ENCODE results near the gene HSPA4. TPM values are rescaled to one million over a fixed set of nuclear protein-coding genes. Genes with fewer than 3 reads are reported as not detected.

Gene HSPA4
- total RNA-seq, 1 donor from 2014 or later: 74.3 TPM

GRCh38 chr5:133048993-133049725, 2.7 kb upstream of the HSPA4 start:
- ATAC-seq (peak; percentile 3), DNase-seq (no peak)
- intact Hi-C loops (cut with micrococcal nuclease): no loop called here

GRCh38 chr5:133049726-133050048, 2.1 kb upstream of the HSPA4 start:
- no peak for ATAC-seq
- DNase-seq: no peak

GRCh38 chr5:133050521-133050920, 1.3 kb upstream of the HSPA4 start:
- DNase-seq: no peak
- intact Hi-C loops (cut with micrococcal nuclease): no loop called here
- no peak for ATAC-seq

More at GRCh38 chr5:133049726-133050048, 2.1 kb upstream of the HSPA4 start:
- intact Hi-C loops (cut with micrococcal nuclease): no loop called here

GRCh38 chr5:133051061-133051541, 712 bp upstream of the HSPA4 start:
- ATAC-seq (peak; percentile 1), DNase-seq (no peak)
- intact Hi-C loops (cut with micrococcal nuclease): no loop called here

GRCh38 chr5:133052317-133053175, 733 bp downstream of the HSPA4 start:
- DNase-seq: peak; percentile 78
- ATAC-seq: peak; percentile 48
- intact Hi-C loops (cut with micrococcal nuclease): no loop called here

GRCh38 chr5:133053448-133053847, 1.6 kb downstream of the HSPA4 start:
- no peak for DNase-seq
- no peak for ATAC-seq
- intact Hi-C loops (cut with micrococcal nuclease): no loop called here

GRCh38 chr5:133054697-133055471, 3.1 kb downstream of the HSPA4 start:
- intact Hi-C loops (cut with micrococcal nuclease): no loop called here
- DNase-seq (no peak), ATAC-seq (no peak)

- intact Hi-C loops (cut with micrococcal nuclease): no loop called here
- no peak for ATAC-seq
- DNase-seq: no peak
Measured at GRCh38 chr5:133056891-133057290, 5.1 kb downstream of the HSPA4 start.

- DNase-seq (no peak), ATAC-seq (no peak)
- intact Hi-C loops (cut with micrococcal nuclease): no loop called here
Measured at GRCh38 chr5:133059621-133060020, 7.8 kb downstream of the HSPA4 start.

- ATAC-seq (no peak), DNase-seq (no peak)
- intact Hi-C loops (cut with micrococcal nuclease): no loop called here
Measured at GRCh38 chr5:133062276-133062675, 10.5 kb downstream of the HSPA4 start.

GRCh38 chr5:133063965-133064364, 12.2 kb downstream of the HSPA4 start:
- intact Hi-C loops (cut with micrococcal nuclease): no loop called here
- DNase-seq (no peak), ATAC-seq (no peak)

- peak; percentile 22 for ATAC-seq
- intact Hi-C loops (cut with micrococcal nuclease): no loop called here
- no peak for DNase-seq
Measured at GRCh38 chr5:133065471-133065870, 13.7 kb downstream of the HSPA4 start.

GRCh38 chr5:133066045-133066444, 14.2 kb downstream of the HSPA4 start:
- ATAC-seq (no peak), DNase-seq (no peak)
- intact Hi-C loops (cut with micrococcal nuclease): no loop called here

GRCh38 chr5:133072021-133072420, 20.2 kb downstream of the HSPA4 start:
- no peak for DNase-seq
- intact Hi-C loops (cut with micrococcal nuclease): no loop called here
- ATAC-seq: no peak

GRCh38 chr5:133075572-133076536, 24.0 kb downstream of the HSPA4 start:
- intact Hi-C loops (cut with micrococcal nuclease): no loop called here

GRCh38 chr5:133079048-133079447, 27.2 kb downstream of the HSPA4 start:
- intact Hi-C loops (cut with micrococcal nuclease): no loop called here
- ATAC-seq (no peak), DNase-seq (no peak)

More at GRCh38 chr5:133075572-133076536, 24.0 kb downstream of the HSPA4 start:
- DNase-seq (no peak), ATAC-seq (no peak)

- intact Hi-C loops (cut with micrococcal nuclease): no loop called here
Measured at GRCh38 chr5:133081036-133081435, 29.2 kb downstream of the HSPA4 start.

GRCh38 chr5:133081703-133082102, 29.9 kb downstream of the HSPA4 start:
- intact Hi-C loops (cut with micrococcal nuclease): no loop called here
- DNase-seq (no peak), ATAC-seq (no peak)

More at GRCh38 chr5:133081036-133081435, 29.2 kb downstream of the HSPA4 start:
- no peak for DNase-seq
- no peak for ATAC-seq

- DNase-seq (no peak), ATAC-seq (no peak)
- intact Hi-C loops (cut with micrococcal nuclease): no loop called here
Measured at GRCh38 chr5:133082128-133082527, 30.3 kb downstream of the HSPA4 start.

Measured in left ventricle myocardium superior (tissue), 1 donor.